Measurements from ENCODE around the gene C8G. TPM values are rescaled to one million over a fixed set of nuclear protein-coding genes. Genes with fewer than 3 reads are reported as not detected.

Gene C8G
- total RNA-seq = not detected

- TF ChIP-seq CTCF (IDR thresholded peaks at IDR 0.05) = peak; percentile 98
- no peaks in the 10 kb centered on the region for H3K9me3 ChIP-seq
- DNase-seq (ENCODE audit: low spot score) = peak; percentile 57
- H3K4me1 ChIP-seq (ENCODE audit: control insufficient read depth in 1 of 2, low read depth in 2 of 2) = peaks cover 17 to 45% of the 10 kb centered on the region in 2 donors
- peak within 1 kb of the TSS; percentile 79 to 83 for H3K27ac ChIP-seq
- H3K36me3 ChIP-seq = peaks cover 28% of the 10 kb centered on the region
- H3K4me3 ChIP-seq = peak within 1 kb of the TSS; percentile 97
- ATAC-seq (ENCODE audit: insufficient number of reproducible peaks, low FRiP score, low read depth) = peak; percentile 52
- H3K27me3 ChIP-seq (replicated peaks; ENCODE audit: insufficient read depth) = no peaks in the 10 kb centered on the region
Observed at GRCh38 chr9:136944519-136945332, at the start of gene C8G, which contains the start of gene FBXW5. TSS of gene C8G (plus strand) at chr9:136945243. CDS start at chr9:136945321, 78 bp downstream. TSS of gene FBXW5 (minus strand) at chr9:136944738. CDS start at chr9:136944083, 655 bp downstream.

- peaks cover 3% of the 10 kb centered on the region for H3K36me3 ChIP-seq
- DNase-seq (ENCODE audit: low spot score) (no peak), ATAC-seq (ENCODE audit: insufficient number of reproducible peaks, low FRiP score, low read depth) (no peak)
- no peak for TF ChIP-seq CTCF (IDR thresholded peaks at IDR 0.05)
- H3K27ac ChIP-seq = no peak overlapping the region
- H3K9me3 ChIP-seq = no peaks in the 10 kb centered on the region
- H3K4me3 ChIP-seq = no peak overlapping the region
- H3K27me3 ChIP-seq (replicated peaks; ENCODE audit: insufficient read depth) = no peaks in the 10 kb centered on the region
- peaks cover 0 to 10% of the 10 kb centered on the region in 2 donors for H3K4me1 ChIP-seq (ENCODE audit: control insufficient read depth in 1 of 2, low read depth in 2 of 2)
Observed at GRCh38 chr9:136896027-136896426, 49.0 kb upstream of the C8G start.

- ATAC-seq (ENCODE audit: insufficient number of reproducible peaks, low FRiP score, low read depth) (no peak), DNase-seq (ENCODE audit: low spot score) (no peak)
- peaks cover 18 to 36% of the 10 kb centered on the region in 2 donors for H3K4me1 ChIP-seq (ENCODE audit: control insufficient read depth in 1 of 2, low read depth in 2 of 2)
Observed at GRCh38 chr9:136898483-136899100, 46.5 kb upstream of the C8G start.

GRCh38 chr9:136899196-136899595, 45.8 kb upstream of the C8G start:
- no peak for TF ChIP-seq CTCF (IDR thresholded peaks at IDR 0.05)
- no peak for DNase-seq (ENCODE audit: low spot score)
- Histone ChIP-seq H3K4me3 (no peak overlapping the region), H3K27ac (no peak overlapping the region), H3K27me3 (replicated peaks; ENCODE audit: insufficient read depth) (no peaks in the 10 kb centered on the region), H3K9me3 (no peaks in the 10 kb centered on the region), H3K4me1 (ENCODE audit: control insufficient read depth in 1 of 2, low read depth in 2 of 2) (peaks cover 18 to 40% of the 10 kb centered on the region in 2 donors), H3K36me3 (peaks cover 3% of the 10 kb centered on the region)
- ATAC-seq (ENCODE audit: insufficient number of reproducible peaks, low FRiP score, low read depth) = no peak

More at GRCh38 chr9:136898483-136899100, 46.5 kb upstream of the C8G start:
- Histone ChIP-seq H3K4me3 (no peak overlapping the region), H3K36me3 (peaks cover 3% of the 10 kb centered on the region), H3K27me3 (replicated peaks; ENCODE audit: insufficient read depth) (no peaks in the 10 kb centered on the region), H3K9me3 (no peaks in the 10 kb centered on the region), H3K27ac (no peak overlapping the region)
- TF ChIP-seq CTCF (IDR thresholded peaks at IDR 0.05) = no peak

- Histone ChIP-seq H3K36me3 (no peaks in the 10 kb centered on the region), H3K9me3 (no peaks in the 10 kb centered on the region), H3K27me3 (replicated peaks; ENCODE audit: insufficient read depth) (no peaks in the 10 kb centered on the region), H3K27ac (peak overlapping the region in 1 of 2 donors; percentile 77), H3K4me1 (ENCODE audit: control insufficient read depth in 1 of 2, low read depth in 2 of 2) (peaks cover 18 to 40% of the 10 kb centered on the region in 2 donors), H3K4me3 (no peak overlapping the region)
- no peak for TF ChIP-seq CTCF (IDR thresholded peaks at IDR 0.05)
- ATAC-seq (ENCODE audit: insufficient number of reproducible peaks, low FRiP score, low read depth) (no peak), DNase-seq (ENCODE audit: low spot score) (no peak)
Observed at GRCh38 chr9:136900556-136900955, 44.5 kb upstream of the C8G start.

Measured in thoracic aorta (tissue), 2 donors.